Mononuclear cell (primary cell): ENCODE measurements around the gene GRM7. TPM values are rescaled to one million over a fixed set of nuclear protein-coding genes. Genes with fewer than 3 reads are reported as not detected.

Experiments used
- H3K27me3 ChIP-seq: 2 replicates; pipeline ENCODE4 v1.6.0; 2011; ENCODE audit warnings: low read length, control low read depth; ENCODE audit not compliant: insufficient read depth
- H3K4me1 ChIP-seq: 2 replicates; pipeline ENCODE4 v1.5.1; 2011; ENCODE audit warnings: mild to moderate bottlenecking, low read length, control low read depth; ENCODE audit not compliant: insufficient read depth
- H3K4me3 ChIP-seq: 2 replicates; pipeline ENCODE4 v1.5.1; 2011; ENCODE audit warnings: mild to moderate bottlenecking, low read length, moderate library complexity
- H3K9me3 ChIP-seq: 2 replicates; pipeline ENCODE4 v1.5.1; 2011; ENCODE audit warnings: low read depth, mild to moderate bottlenecking, control low read depth, low read length
- total RNA-seq: library from RNA; depleted of rRNA; stranded (reverse); fragments of >200 nt; gene quantifications from one replicate; pipeline ENCODE4 v1.2.3, GENCODE V29; 2012

Gene GRM7
- total RNA-seq, 1 donor = not detected

- Histone ChIP-seq H3K27me3 (no peaks in the 10 kb centered on the region), H3K4me3 (no peak overlapping the region), H3K4me1 (no peaks in the 10 kb centered on the region), H3K9me3 (no peaks in the 10 kb centered on the region)
Observed at GRCh38 chr3:7752005-7752404, 891.1 kb downstream of the GRM7 start.

- Histone ChIP-seq H3K4me1 (peaks cover 12% of the 10 kb centered on the region), H3K4me3 (no peak overlapping the region), H3K9me3 (no peaks in the 10 kb centered on the region), H3K27me3 (no peaks in the 10 kb centered on the region)
Observed at GRCh38 chr3:7754653-7755441, 893.9 kb downstream of the GRM7 start.

- no peaks in the 10 kb centered on the region for H3K9me3 ChIP-seq
- H3K27me3 ChIP-seq = no peaks in the 10 kb centered on the region
- H3K4me1 ChIP-seq = peaks cover 24% of the 10 kb centered on the region
- H3K4me3 ChIP-seq = no peak overlapping the region
Observed at GRCh38 chr3:7759630-7760029, 898.7 kb downstream of the GRM7 start.

- peaks cover 24% of the 10 kb centered on the region for H3K4me1 ChIP-seq
- no peaks in the 10 kb centered on the region for H3K27me3 ChIP-seq
- no peak overlapping the region for H3K4me3 ChIP-seq
- H3K9me3 ChIP-seq = no peaks in the 10 kb centered on the region
Observed at GRCh38 chr3:7760718-7761117, 899.8 kb downstream of the GRM7 start.

- no peaks in the 10 kb centered on the region for H3K9me3 ChIP-seq
- H3K27me3 ChIP-seq = no peaks in the 10 kb centered on the region
- peaks cover 19% of the 10 kb centered on the region for H3K4me1 ChIP-seq
- no peak overlapping the region for H3K4me3 ChIP-seq
Observed at GRCh38 chr3:7764115-7764514, 903.2 kb downstream of the GRM7 start.

- Histone ChIP-seq H3K4me3 (no peak overlapping the region), H3K9me3 (no peaks in the 10 kb centered on the region), H3K4me1 (no peaks in the 10 kb centered on the region), H3K27me3 (no peaks in the 10 kb centered on the region)
Observed at GRCh38 chr3:7766530-7766929, 905.6 kb downstream of the GRM7 start.

- Histone ChIP-seq H3K4me1 (no peaks in the 10 kb centered on the region), H3K27me3 (no peaks in the 10 kb centered on the region), H3K9me3 (no peaks in the 10 kb centered on the region), H3K4me3 (no peak overlapping the region)
Observed at GRCh38 chr3:7779331-7779730, 918.4 kb downstream of the GRM7 start.

GRCh38 chr3:7781395-7781794, 920.5 kb downstream of the GRM7 start:
- Histone ChIP-seq H3K27me3 (no peaks in the 10 kb centered on the region), H3K9me3 (no peaks in the 10 kb centered on the region), H3K4me1 (no peaks in the 10 kb centered on the region), H3K4me3 (no peak overlapping the region)

- no peaks in the 10 kb centered on the region for H3K27me3 ChIP-seq
- H3K4me3 ChIP-seq = no peak overlapping the region
- no peaks in the 10 kb centered on the region for H3K4me1 ChIP-seq
- no peaks in the 10 kb centered on the region for H3K9me3 ChIP-seq
Observed at GRCh38 chr3:7787871-7788828, 927.2 kb downstream of the GRM7 start.

- H3K27me3 ChIP-seq = no peaks in the 10 kb centered on the region
- no peaks in the 10 kb centered on the region for H3K9me3 ChIP-seq
- no peaks in the 10 kb centered on the region for H3K4me1 ChIP-seq
- H3K4me3 ChIP-seq = no peak overlapping the region
Observed at GRCh38 chr3:7788881-7789280, 928.0 kb downstream of the GRM7 start.

- Histone ChIP-seq H3K4me3 (no peak overlapping the region), H3K27me3 (no peaks in the 10 kb centered on the region), H3K4me1 (no peaks in the 10 kb centered on the region), H3K9me3 (no peaks in the 10 kb centered on the region)
Observed at GRCh38 chr3:7789324-7789723, 928.4 kb downstream of the GRM7 start.

GRCh38 chr3:7790141-7790540, 929.2 kb downstream of the GRM7 start:
- Histone ChIP-seq H3K4me3 (no peak overlapping the region), H3K4me1 (no peaks in the 10 kb centered on the region), H3K9me3 (no peaks in the 10 kb centered on the region), H3K27me3 (no peaks in the 10 kb centered on the region)
